ENCODE data around the gene FHOD3. TPM values are rescaled to one million over a fixed set of nuclear protein-coding genes. Genes with fewer than 3 reads are reported as not detected.

Gene FHOD3
- total RNA-seq, 1 donor from 2014 or later, result 2.5 TPM

GRCh38 chr18:36295214-36295613, 2.3 kb upstream of the FHOD3 start:
- Histone ChIP-seq H3K27ac (no peak overlapping the region), H3K4me3 (no peak overlapping the region), H3K9me3 (no peaks in the 10 kb centered on the region), H3K4me1 (peaks cover 20% of the 10 kb centered on the region), H3K27me3 (ENCODE audit: low read depth) (peaks cover 47% of the 10 kb centered on the region), H3K36me3 (no peaks in the 10 kb centered on the region)
- DNase-seq (no peak), ATAC-seq (no peak)
- TF ChIP-seq, protein P1, sequence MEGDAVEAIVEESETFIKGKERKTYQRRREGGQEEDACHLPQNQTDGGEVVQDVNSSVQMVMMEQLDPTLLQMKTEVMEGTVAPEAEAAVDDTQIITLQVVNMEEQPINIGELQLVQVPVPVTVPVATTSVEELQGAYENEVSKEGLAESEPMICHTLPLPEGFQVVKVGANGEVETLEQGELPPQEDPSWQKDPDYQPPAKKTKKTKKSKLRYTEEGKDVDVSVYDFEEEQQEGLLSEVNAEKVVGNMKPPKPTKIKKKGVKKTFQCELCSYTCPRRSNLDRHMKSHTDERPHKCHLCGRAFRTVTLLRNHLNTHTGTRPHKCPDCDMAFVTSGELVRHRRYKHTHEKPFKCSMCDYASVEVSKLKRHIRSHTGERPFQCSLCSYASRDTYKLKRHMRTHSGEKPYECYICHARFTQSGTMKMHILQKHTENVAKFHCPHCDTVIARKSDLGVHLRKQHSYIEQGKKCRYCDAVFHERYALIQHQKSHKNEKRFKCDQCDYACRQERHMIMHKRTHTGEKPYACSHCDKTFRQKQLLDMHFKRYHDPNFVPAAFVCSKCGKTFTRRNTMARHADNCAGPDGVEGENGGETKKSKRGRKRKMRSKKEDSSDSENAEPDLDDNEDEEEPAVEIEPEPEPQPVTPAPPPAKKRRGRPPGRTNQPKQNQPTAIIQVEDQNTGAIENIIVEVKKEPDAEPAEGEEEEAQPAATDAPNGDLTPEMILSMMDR (IDR thresholded peaks at IDR 0.05), result no peak
- intact Hi-C loops (cut with DNase I), result no loop called here

DNA sequence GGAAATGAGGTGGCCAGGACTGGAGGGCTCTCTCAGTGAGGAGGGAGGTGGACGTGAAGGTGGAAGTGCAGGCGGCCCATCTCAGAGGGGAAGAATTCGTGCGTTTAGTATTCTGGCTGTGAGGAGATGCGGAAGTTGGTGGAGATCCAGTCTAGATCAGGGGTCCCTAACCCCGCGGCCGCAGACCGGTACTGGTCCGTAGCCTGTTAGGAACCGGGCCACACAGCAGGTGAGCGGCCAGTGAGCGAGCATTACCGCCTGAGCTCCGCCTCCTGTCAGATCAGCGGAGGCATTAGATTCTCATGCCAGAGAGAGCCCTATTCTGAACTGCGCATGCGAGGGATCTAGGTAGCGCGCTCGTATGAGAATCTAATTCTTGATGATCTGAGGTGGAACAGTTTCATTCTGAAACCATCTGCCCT, 1.6 kb upstream of the FHOD3 start:
- DNase-seq (no peak), ATAC-seq (no peak)
- Histone ChIP-seq H3K9me3 (no peaks in the 10 kb centered on the region), H3K36me3 (no peaks in the 10 kb centered on the region), H3K4me3 (no peak overlapping the region), H3K4me1 (peaks cover 20% of the 10 kb centered on the region), H3K27ac (no peak overlapping the region), H3K27me3 (ENCODE audit: low read depth) (peaks cover 51% of the 10 kb centered on the region)
- intact Hi-C loops (cut with DNase I), result no loop called here
- TF ChIP-seq, protein P1 (IDR thresholded peaks at IDR 0.05), result no peak

GRCh38 chr18:36296650-36297416, 680 bp upstream of the FHOD3 start:
- no peaks in the 10 kb centered on the region for H3K36me3 ChIP-seq
- TF ChIP-seq, protein P1 (IDR thresholded peaks at IDR 0.05), result no peak
- peaks cover 51% of the 10 kb centered on the region for H3K27me3 ChIP-seq (ENCODE audit: low read depth)
- no peaks in the 10 kb centered on the region for H3K9me3 ChIP-seq
- H3K27ac ChIP-seq, result no peak overlapping the region
- peak overlapping the region; percentile 62 for H3K4me3 ChIP-seq
- H3K4me1 ChIP-seq, result peaks cover 20% of the 10 kb centered on the region
- peak; percentile 44 to 61 for ATAC-seq
- DNase-seq, result peak; percentile 51
- intact Hi-C loops (cut with DNase I), result no loop called here

- DNase-seq, result no peak
- H3K9me3 ChIP-seq, result no peaks in the 10 kb centered on the region
- peaks cover 20% of the 10 kb centered on the region for H3K4me1 ChIP-seq
- no peak overlapping the region for H3K27ac ChIP-seq
- peak overlapping the region; percentile 62 for H3K4me3 ChIP-seq
- intact Hi-C loops (cut with DNase I), result no loop called here
- H3K27me3 ChIP-seq (ENCODE audit: low read depth), result peaks cover 51% of the 10 kb centered on the region
- peak; percentile 37 to 40 for ATAC-seq
- TF ChIP-seq, protein P1 (IDR thresholded peaks at IDR 0.05), result no peak
- no peaks in the 10 kb centered on the region for H3K36me3 ChIP-seq
Observed at GRCh38 chr18:36298126-36298741, 721 bp downstream of the FHOD3 start.

DNA sequence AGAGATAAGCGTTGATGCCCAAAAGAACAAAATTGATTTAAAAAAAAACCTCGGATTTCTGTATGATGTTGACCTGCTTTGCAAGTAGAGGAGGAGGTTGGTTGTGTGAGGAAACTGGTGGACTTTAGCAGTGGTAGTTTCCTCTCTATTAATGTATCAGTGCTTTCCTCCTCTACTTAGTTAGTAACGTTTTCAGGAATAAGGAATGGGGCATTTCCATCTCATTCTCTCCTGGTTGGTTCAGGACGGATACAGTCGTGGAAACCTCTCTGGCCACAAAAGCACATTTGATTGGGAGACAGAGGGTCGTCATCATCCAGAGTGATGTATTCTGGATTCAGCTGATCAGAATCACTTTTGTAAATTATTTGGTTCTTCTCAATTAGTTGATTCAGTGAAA, 1.5 kb downstream of the FHOD3 start:
- Histone ChIP-seq H3K36me3 (no peaks in the 10 kb centered on the region), H3K27ac (no peak overlapping the region), H3K9me3 (no peaks in the 10 kb centered on the region), H3K27me3 (ENCODE audit: low read depth) (peaks cover 51% of the 10 kb centered on the region), H3K4me3 (no peak overlapping the region), H3K4me1 (peaks cover 20% of the 10 kb centered on the region)
- DNase-seq, result no peak
- TF ChIP-seq, protein P1 (IDR thresholded peaks at IDR 0.05), result no peak
- intact Hi-C loops (cut with DNase I), result no loop called here
- ATAC-seq, result no peak

Measured in lower lobe of right lung (tissue), 2 donors.